Breast epithelium (tissue), 3 donors: ENCODE measurements around the gene GNG7.

Experiments
- CTCF ChIP-seq, 3 donors: fragments of 450-650 bp; IDR thresholded peaks; one replicate each; pipeline ENCODE4 v1.5.1; 2016 to 2017; ENCODE audit warnings: antibody characterized with exemption in 3 of 3, mild to moderate bottlenecking in 3 of 3, moderate library complexity in 3 of 3
- POLR2A ChIP-seq: fragments of 450-650 bp; IDR thresholded peaks from one replicate; pipeline ENCODE4 v1.6.1; 2016; ENCODE audit warnings: antibody characterized with exemption, mild to moderate bottlenecking, moderate library complexity
- POLR2AphosphoS5 ChIP-seq, 3 donors: sonication (generic); formaldehyde crosslinking; IDR thresholded peaks; one replicate each; pipeline ENCODE4 v1.6.1; 2017; ENCODE audit warnings: antibody characterized with exemption in 3 of 3

- TF ChIP-seq POLR2A (no peak), POLR2AphosphoS5 (IDR thresholded peaks at IDR 0.05) (no peak), CTCF (IDR thresholded peaks at IDR 0.05) (no peak)
These were observed 218.9 kb downstream of the GNG7 start for GRCh38 chr19:2483484-2484151.
